ENCODE results near the gene YIF1A.
"Not testable (repeated sequence)": the region's sequence is repeated elsewhere in the genome, so short reads cannot be mapped to it uniquely, and the experiment has no call there.

Gene YIF1A

GRCh38 chr11:66284526-66285078, 4.3 kb downstream of the YIF1A start:
- no peak for DNase-seq

GRCh38 chr11:66283461-66284105, 5.4 kb downstream of the YIF1A start:
- DNase-seq = no peak

GRCh38 chr11:66282468-66283455, 6.2 kb downstream of the YIF1A start:
- peak; percentile 88 for DNase-seq

- DNase-seq = no peak
These were observed 7.0 kb downstream of the YIF1A start for GRCh38 chr11:66281776-66282467.

- DNase-seq = no peak
These were observed 7.9 kb downstream of the YIF1A start for GRCh38 chr11:66281001-66281400.

- DNase-seq = peak; percentile 46
These were observed 8.5 kb downstream of the YIF1A start for GRCh38 chr11:66280428-66280827.

GRCh38 chr11:66279092-66279734, 9.7 kb downstream of the YIF1A start:
- no peak for DNase-seq

GRCh38 chr11:66278363-66279091, 10.4 kb downstream of the YIF1A start:
- DNase-seq = no peak

- no peak for DNase-seq
These were observed 11.2 kb downstream of the YIF1A start, which contains the start of gene CNIH2 for GRCh38 chr11:66277471-66278362. CNIH2 (plus strand) TSS chr11:66278175; CDS start chr11:66278457, 282 bp downstream.

- DNase-seq = not testable (repeated sequence)
These were observed 11.9 kb downstream of the YIF1A start for GRCh38 chr11:66277064-66277463.

GRCh38 chr11:66276619-66277018, 12.3 kb downstream of the YIF1A start:
- DNase-seq = not testable (repeated sequence)

GRCh38 chr11:66275984-66276612, 12.8 kb downstream of the YIF1A start:
- DNase-seq = no peak

GRCh38 chr11:66275396-66275795, 13.5 kb downstream of the YIF1A start:
- no peak for DNase-seq

- no peak for DNase-seq
These were observed 14.7 kb downstream of the YIF1A start for GRCh38 chr11:66274219-66274618.

GRCh38 chr11:66272596-66272995, 16.3 kb downstream of the YIF1A start:
- DNase-seq = no peak

GRCh38 chr11:66271816-66272215, 17.1 kb downstream of the YIF1A start:
- DNase-seq = no peak

- no peak for DNase-seq
These were observed 19.7 kb downstream of the YIF1A start for GRCh38 chr11:66268952-66269905.

- peak; percentile 98 for DNase-seq
These were observed 20.5 kb downstream of the YIF1A start, which contains the start of gene RAB1B for GRCh38 chr11:66268244-66268951. RAB1B (plus strand) TSS chr11:66268639; CDS start chr11:66268680, 41 bp downstream.
